Measurements from ENCODE around the gene PCDHGC5. TPM values are rescaled to one million over a fixed set of nuclear protein-coding genes. Genes with fewer than 3 reads are reported as not detected.

PCDHGC5 gene
- total and polyA plus RNA-seq, 2 donors from 2014 or later = 1.4 TPM; not detected in 1

- intact Hi-C loops (cut with DNase I) = no loop called here
- Histone ChIP-seq H3K9ac (ENCODE audit: low read length in 3 of 3) (no peak overlapping the region), H3K4me3 (ENCODE audit: low read length in 3 of 3) (peak overlapping the region in 1 of 3 donors; percentile 11), H3K36me3 (ENCODE audit: control insufficient read depth in 2 of 3, insufficient read depth in 3 of 3, low read length in 3 of 3) (peaks cover 4 to 55% (median 34%) of the 10 kb centered on the region in 3 donors), H3K27ac (ENCODE audit: low read depth in 2 of 2, low read length in 2 of 2) (peak overlapping the region; percentile 52 to 88), H3K27me3 (ENCODE audit: control insufficient read depth, insufficient read depth, low read length) (no peaks in the 10 kb centered on the region), H3K4me1 (ENCODE audit: control insufficient read depth in 2 of 3, insufficient read depth in 2 of 3, low read depth in 1 of 3, low read length in 3 of 3) (peaks cover 9 to 10% (median 10%) of the 10 kb centered on the region in 3 donors), H3K9me3 (ENCODE audit: control insufficient read depth in 2 of 3, insufficient read depth in 1 of 3, low read length in 3 of 3) (no peaks in the 10 kb centered on the region)
- FAIRE-seq (no peak), DNase-seq (peak; percentile 91 to 99 (median 97))
- TF ChIP-seq, protein P1, sequence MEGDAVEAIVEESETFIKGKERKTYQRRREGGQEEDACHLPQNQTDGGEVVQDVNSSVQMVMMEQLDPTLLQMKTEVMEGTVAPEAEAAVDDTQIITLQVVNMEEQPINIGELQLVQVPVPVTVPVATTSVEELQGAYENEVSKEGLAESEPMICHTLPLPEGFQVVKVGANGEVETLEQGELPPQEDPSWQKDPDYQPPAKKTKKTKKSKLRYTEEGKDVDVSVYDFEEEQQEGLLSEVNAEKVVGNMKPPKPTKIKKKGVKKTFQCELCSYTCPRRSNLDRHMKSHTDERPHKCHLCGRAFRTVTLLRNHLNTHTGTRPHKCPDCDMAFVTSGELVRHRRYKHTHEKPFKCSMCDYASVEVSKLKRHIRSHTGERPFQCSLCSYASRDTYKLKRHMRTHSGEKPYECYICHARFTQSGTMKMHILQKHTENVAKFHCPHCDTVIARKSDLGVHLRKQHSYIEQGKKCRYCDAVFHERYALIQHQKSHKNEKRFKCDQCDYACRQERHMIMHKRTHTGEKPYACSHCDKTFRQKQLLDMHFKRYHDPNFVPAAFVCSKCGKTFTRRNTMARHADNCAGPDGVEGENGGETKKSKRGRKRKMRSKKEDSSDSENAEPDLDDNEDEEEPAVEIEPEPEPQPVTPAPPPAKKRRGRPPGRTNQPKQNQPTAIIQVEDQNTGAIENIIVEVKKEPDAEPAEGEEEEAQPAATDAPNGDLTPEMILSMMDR (IDR thresholded peaks at IDR 0.05; ENCODE audit: borderline replicate concordance, extremely low read depth, insufficient read depth) = peak; percentile 99
Measured at GRCh38 chr5:141524604-141525597, 36.0 kb downstream of the PCDHGC5 start.

DNA sequence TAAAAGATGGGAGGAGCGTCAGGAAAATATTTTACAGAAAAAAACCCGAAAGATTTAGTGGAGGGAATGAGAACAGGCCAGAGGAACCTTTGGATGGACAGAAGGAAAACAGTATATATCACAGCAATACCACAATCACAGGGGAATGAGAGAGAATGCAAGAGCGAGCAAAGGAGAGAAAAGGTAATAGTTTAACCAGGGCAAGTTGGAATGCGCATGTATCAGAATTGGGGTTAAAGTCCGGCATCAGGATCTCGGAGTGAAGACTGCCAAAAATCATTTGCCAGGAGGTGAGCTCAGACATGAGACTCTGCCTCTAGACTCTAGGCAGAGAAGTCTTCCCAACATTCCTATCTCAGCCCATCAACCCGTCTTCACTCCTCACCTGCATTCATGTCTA is 36.8 kb downstream of the PCDHGC5 start:
- no peak for FAIRE-seq
- Histone ChIP-seq H3K9ac (ENCODE audit: low read length in 3 of 3) (no peak overlapping the region), H3K27ac (ENCODE audit: low read depth in 2 of 2, low read length in 2 of 2) (peak overlapping the region; percentile 64 to 88)

DNA sequence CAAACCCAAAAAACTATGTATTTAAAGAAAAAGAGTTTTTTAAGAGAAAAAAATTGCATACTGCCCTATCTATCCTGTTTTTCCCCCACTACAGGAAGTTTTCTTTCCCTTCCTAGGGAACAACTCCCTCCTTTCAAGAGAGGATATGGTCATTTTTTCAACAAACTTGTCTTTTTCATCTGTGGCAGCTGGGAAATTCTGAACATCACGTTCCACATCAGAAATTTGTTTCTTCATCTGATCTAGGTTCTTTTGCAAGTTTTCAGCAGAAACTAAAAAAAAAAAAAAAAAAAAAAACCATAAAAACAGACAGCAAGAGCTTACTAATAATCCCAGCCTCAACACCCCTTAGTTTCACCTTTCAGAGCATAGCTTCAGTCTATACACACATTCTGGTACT is 38.5 kb downstream of the PCDHGC5 start:
- DNase-seq = peak in 1 of 5 donors; percentile 3
- H3K4me1 ChIP-seq (ENCODE audit: control insufficient read depth in 2 of 3, insufficient read depth in 2 of 3, low read depth in 1 of 3, low read length in 3 of 3) = peaks cover 9 to 10% (median 10%) of the 10 kb centered on the region in 3 donors
- TF ChIP-seq, protein P1 (IDR thresholded peaks at IDR 0.05; ENCODE audit: borderline replicate concordance, extremely low read depth, insufficient read depth) = no peak
- peak overlapping the region in 1 of 2 donors; percentile 32 for H3K27ac ChIP-seq (ENCODE audit: low read depth in 2 of 2, low read length in 2 of 2)
- intact Hi-C loops (cut with DNase I) = no loop called here
- H3K27me3 ChIP-seq (ENCODE audit: control insufficient read depth, insufficient read depth, low read length) = no peaks in the 10 kb centered on the region
- no peak overlapping the region for H3K4me3 ChIP-seq (ENCODE audit: low read length in 3 of 3)
- H3K9me3 ChIP-seq (ENCODE audit: control insufficient read depth in 2 of 3, insufficient read depth in 1 of 3, low read length in 3 of 3) = no peaks in the 10 kb centered on the region
- no peak for FAIRE-seq
- H3K9ac ChIP-seq (ENCODE audit: low read length in 3 of 3) = no peak overlapping the region
- H3K36me3 ChIP-seq (ENCODE audit: control insufficient read depth in 2 of 3, insufficient read depth in 3 of 3, low read length in 3 of 3) = peaks cover 4 to 48% (median 32%) of the 10 kb centered on the region in 3 donors

More for the DNA sequence above, 36.8 kb downstream of the PCDHGC5 start:
- Histone ChIP-seq H3K9me3 (ENCODE audit: control insufficient read depth in 2 of 3, insufficient read depth in 1 of 3, low read length in 3 of 3) (no peaks in the 10 kb centered on the region), H3K4me1 (ENCODE audit: control insufficient read depth in 2 of 3, insufficient read depth in 2 of 3, low read depth in 1 of 3, low read length in 3 of 3) (peaks cover 9 to 10% (median 10%) of the 10 kb centered on the region in 3 donors), H3K27me3 (ENCODE audit: control insufficient read depth, insufficient read depth, low read length) (no peaks in the 10 kb centered on the region), H3K36me3 (ENCODE audit: control insufficient read depth in 2 of 3, insufficient read depth in 3 of 3, low read length in 3 of 3) (peaks cover 4 to 50% (median 34%) of the 10 kb centered on the region in 3 donors), H3K4me3 (ENCODE audit: low read length in 3 of 3) (peak overlapping the region in 1 of 3 donors; percentile 11)
- intact Hi-C loops (cut with DNase I) = no loop called here
- TF ChIP-seq, protein P1 (IDR thresholded peaks at IDR 0.05; ENCODE audit: borderline replicate concordance, extremely low read depth, insufficient read depth) = no peak
- peak in 2 of 5 donors; percentile 33 to 60 for DNase-seq

Data from kidney (tissue), 14 donors.